Hindlimb muscle (tissue), 1 donor: Measurements from ENCODE around the gene RGMB. TPM values are rescaled to one million over a fixed set of nuclear protein-coding genes. Genes with fewer than 3 reads are reported as not detected.

Experiments used
- DNase-seq: peaks from one replicate; pipeline ENCODE4 v3.0.0-alpha.2; 2013
- polyA plus RNA-seq: library from polyadenylated mRNA; unstranded; fragments of 120-200 nt; gene quantifications from one replicate; pipeline ENCODE4 v1.2.1, GENCODE V29; 2013; ENCODE audit not compliant: insufficient read length

The RGMB gene
- polyA plus RNA-seq, 1 donor = 59.7 TPM

- DNase-seq = no peak
Observed at GRCh38 chr5:98836175-98836574, 62.7 kb downstream of the RGMB start.

- DNase-seq = no peak
Observed at GRCh38 chr5:98839469-98840383, 66.3 kb downstream of the RGMB start.

GRCh38 chr5:98840946-98841345 is 67.5 kb downstream of the RGMB start:
- no peak for DNase-seq

GRCh38 chr5:98843481-98843880 is 70.0 kb downstream of the RGMB start:
- no peak for DNase-seq

DNA sequence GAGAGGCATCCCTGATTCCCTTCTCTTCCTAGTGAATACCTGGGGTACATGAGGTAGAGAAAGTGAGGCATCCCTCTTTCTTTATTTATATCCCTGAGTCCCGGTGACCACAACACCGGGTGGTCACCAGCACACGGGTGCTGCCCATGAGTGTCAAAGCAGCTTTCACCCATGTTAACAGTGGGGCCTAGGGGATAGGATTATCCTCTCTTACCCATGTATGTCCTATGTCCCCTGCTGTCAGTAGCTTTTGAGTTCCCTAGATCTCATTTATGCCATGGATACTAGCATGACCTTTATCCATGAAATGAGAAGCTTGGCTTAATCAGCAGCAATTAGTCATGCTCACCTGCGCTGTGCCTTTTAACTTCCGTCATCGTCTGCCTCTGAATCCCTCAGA is 71.4 kb downstream of the RGMB start:
- no peak for DNase-seq

DNA sequence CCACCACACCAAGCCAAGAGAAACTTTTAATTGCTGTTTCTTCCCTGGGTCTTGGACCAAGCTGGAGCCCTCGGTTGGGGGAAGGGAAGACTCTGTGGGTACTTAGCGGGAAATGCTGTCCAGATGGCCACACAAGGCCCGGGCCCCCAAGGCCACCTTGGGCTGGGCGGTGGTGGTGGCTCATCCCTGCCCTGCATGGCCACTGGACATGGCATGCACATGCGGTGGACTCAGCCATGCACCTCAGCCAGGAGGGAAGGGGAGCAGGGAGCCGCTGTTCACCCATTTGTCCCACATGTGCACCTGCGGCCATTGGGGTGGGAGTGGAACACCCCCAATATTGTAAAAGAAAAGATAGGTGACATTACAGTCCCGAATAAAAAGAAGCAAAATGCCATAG is 72.4 kb downstream of the RGMB start:
- no peak for DNase-seq

Other genes starting within 250 kb of the RGMB start
- gene CHD1, start 155.3 kb downstream of the RGMB start, polyA plus RNA-seq = 25.4 TPM